Calu3 (cell line): ENCODE data around the gene MBP. TPM values are rescaled to one million over a fixed set of nuclear protein-coding genes. Genes with fewer than 3 reads are reported as not detected.

Experiments
- BruUV-seq: library from RNA; stranded (reverse); fragments of 400-500 nt; replicated peaks from 2 replicates; lab custom pipeline; 2021; lab: Mats Ljungman, UMichigan
- CTCF ChIA-PET: fragments of 300-600 bp; sonication (Branson Sonifier 250); formaldehyde crosslinking; loops from one replicate; lab custom pipeline; 2022; ENCODE audit warnings: antibody characterized with exemption; lab: Charles Lee
- DNase-seq: peaks from one replicate; pipeline ENCODE4 v3.0.0; 2022
- H3K27ac Mint-ChIP-seq: one replicate; pipeline ENCODE4 v1.8.0; 2022; ENCODE audit warnings: mixed read lengths; ENCODE audit not compliant: unreplicated experiment
- H3K27me3 Mint-ChIP-seq: one replicate; pipeline ENCODE4 v1.8.0; 2022; ENCODE audit warnings: mixed read lengths; ENCODE audit not compliant: unreplicated experiment
- H3K36me3 Mint-ChIP-seq: one replicate; pipeline ENCODE4 v1.8.0; 2022; ENCODE audit warnings: mild to moderate bottlenecking, moderate library complexity, mixed read lengths; ENCODE audit not compliant: insufficient read depth, unreplicated experiment
- H3K4me1 Mint-ChIP-seq: one replicate; pipeline ENCODE4 v1.8.0; 2022; ENCODE audit warnings: mild to moderate bottlenecking, low read depth, mixed read lengths; ENCODE audit not compliant: unreplicated experiment
- H3K4me3 Mint-ChIP-seq: one replicate; pipeline ENCODE4 v1.8.0; 2022; ENCODE audit warnings: mild to moderate bottlenecking, low read depth, moderate library complexity, mixed read lengths; ENCODE audit not compliant: unreplicated experiment
- H3K9me3 Mint-ChIP-seq: one replicate; pipeline ENCODE4 v1.8.0; 2022; ENCODE audit warnings: low read depth, mixed read lengths; ENCODE audit not compliant: unreplicated experiment
- CTCF ChIP-seq: fragments of 200-600 bp; IDR thresholded peaks from one replicate; pipeline ENCODE4 v1.8.0; 2022; ENCODE audit warnings: antibody characterized with exemption; ENCODE audit not compliant: unreplicated experiment
- intact Hi-C: fragments of 100-400 bp; cut with micrococcal nuclease; formaldehyde crosslinking; loops from one replicate; pipeline ENCODE4 v1.10.0; 2022; ENCODE audit not compliant: unreplicated experiment
- total RNA-seq: library from RNA; stranded (reverse); gene quantifications from 2 replicates; pipeline ENCODE4 v1.2.3, GENCODE V29; 2022

The MBP gene
- total RNA-seq, 1 experiment from 2014 or later = 221 TPM

GRCh38 chr18:77106331-77106730, 26.3 kb downstream of the MBP start:
- no peaks in the 10 kb centered on the region for H3K9me3 Mint-ChIP-seq
- peaks cover 82% of the 10 kb centered on the region for H3K36me3 Mint-ChIP-seq
- intact Hi-C loops = no loop called here
- no TSS peak for BruUV-seq
- TF ChIP-seq CTCF = no peak
- no peak for DNase-seq
- H3K4me1 Mint-ChIP-seq = peaks cover 81% of the 10 kb centered on the region
- no peak overlapping the region for H3K27ac Mint-ChIP-seq
- H3K27me3 Mint-ChIP-seq = no peaks in the 10 kb centered on the region
- CTCF ChIA-PET = interaction anchor here (2.9 kb wide), 1 partner anchor 8 kb away, joined by 16 read pairs; no protein-coding TSS in a partner anchor
- no peak overlapping the region for H3K4me3 Mint-ChIP-seq

GRCh38 chr18:77105680-77106079, 26.9 kb downstream of the MBP start:
- BruUV-seq = no TSS peak
- DNase-seq = no peak
- TF ChIP-seq CTCF = no peak
- Mint-ChIP-seq H3K27ac (peak overlapping the region; percentile 37), H3K27me3 (no peaks in the 10 kb centered on the region), H3K4me1 (peaks cover 81% of the 10 kb centered on the region), H3K36me3 (peaks cover 82% of the 10 kb centered on the region), H3K9me3 (no peaks in the 10 kb centered on the region), H3K4me3 (no peak overlapping the region)
- intact Hi-C loops = no loop called here
- CTCF ChIA-PET = interaction anchor here (0.6 to 2.9 kb wide), 4 partner anchors 9 to 147 kb away, joined by 3 to 16 read pairs (median 7); no protein-coding TSS in a partner anchor

GRCh38 chr18:77105028-77105427, 27.6 kb downstream of the MBP start:
- CTCF ChIA-PET = interaction anchor here (0.6 to 2.9 kb wide), 5 partner anchors 10 to 147 kb away, joined by 3 to 16 read pairs (median 3); partner anchors contain the start of gene MBP

GRCh38 chr18:77103991-77104531, 28.5 kb downstream of the MBP start:
- intact Hi-C loops = no loop called here
- CTCF ChIA-PET = interaction anchor here (0.7 to 2.9 kb wide), 8 partner anchors 11 to 140 kb away, joined by 3 to 16 read pairs (median 3); partner anchors contain the start of gene MBP
- Mint-ChIP-seq H3K4me3 (peak overlapping the region; percentile 17), H3K36me3 (peaks cover 81% of the 10 kb centered on the region), H3K4me1 (peaks cover 85% of the 10 kb centered on the region), H3K9me3 (no peaks in the 10 kb centered on the region), H3K27me3 (no peaks in the 10 kb centered on the region), H3K27ac (peak overlapping the region; percentile 37)
- DNase-seq = peak; percentile 58
- BruUV-seq = no TSS peak
- no peak for TF ChIP-seq CTCF

More at GRCh38 chr18:77105028-77105427, 27.6 kb downstream of the MBP start:
- intact Hi-C loops = no loop called here
- peaks cover 81% of the 10 kb centered on the region for H3K36me3 Mint-ChIP-seq
- TF ChIP-seq CTCF = no peak
- peak overlapping the region; percentile 37 for H3K27ac Mint-ChIP-seq
- no peak overlapping the region for H3K4me3 Mint-ChIP-seq
- H3K9me3 Mint-ChIP-seq = no peaks in the 10 kb centered on the region
- no peaks in the 10 kb centered on the region for H3K27me3 Mint-ChIP-seq
- BruUV-seq = no TSS peak
- H3K4me1 Mint-ChIP-seq = peaks cover 81% of the 10 kb centered on the region
- DNase-seq = no peak
